Keratinocyte (primary cell): Measurements from ENCODE around the gene CDKAL1. TPM values are rescaled to one million over a fixed set of nuclear protein-coding genes. Genes with fewer than 3 reads are reported as not detected.

Experiments
- DNase-seq: peaks from one replicate; pipeline ENCODE4 v3.0.0-alpha.2; 2011; ENCODE audit warnings: low read depth, missing footprints, low spot score
- FAIRE-seq: peaks from 2 replicates; lab custom pipeline; 2011; peaks lifted over from hg19 to GRCh38; lab: Jason Lieb, UNC
- H2AFZ ChIP-seq: 2 replicates; pipeline ENCODE4 v1.6.0; 2012; ENCODE audit warnings: low read length, control low read depth, inconsistent platforms; ENCODE audit not compliant: control insufficient read depth
- H3K27ac ChIP-seq: 2 replicates; pipeline ENCODE4 v1.5.1; 2011; ENCODE audit warnings: low read length; ENCODE audit not compliant: control insufficient read depth, insufficient read depth
- H3K27me3 ChIP-seq: 3 replicates; pipeline ENCODE4 v1.6.0; 2011; ENCODE audit warnings: low read length; ENCODE audit not compliant: control insufficient read depth, insufficient read depth; ENCODE audit errors: extremely low read depth
- H3K36me3 ChIP-seq, 2 experiments: 2 replicates in 1 of 2; 3 replicates in 1 of 2; pipeline ENCODE4 v1.5.1; 2011; ENCODE audit warnings: low read length in 2 of 2, mild to moderate bottlenecking in 1 of 2; ENCODE audit not compliant: control insufficient read depth in 2 of 2, insufficient read depth in 2 of 2; ENCODE audit errors: extremely low read depth in 1 of 2
- H3K4me1 ChIP-seq: 3 replicates; pipeline ENCODE4 v1.5.1; 2011; ENCODE audit warnings: low read length; ENCODE audit not compliant: control insufficient read depth, insufficient read depth; ENCODE audit errors: extremely low read depth
- H3K4me2 ChIP-seq: 3 replicates; pipeline ENCODE4 v1.6.0; 2011; ENCODE audit warnings: low read depth, low read length; ENCODE audit not compliant: control insufficient read depth, insufficient read depth; ENCODE audit errors: extremely low read depth
- H3K4me3 ChIP-seq, 3 experiments: fragments of 200-600 bp in 1 of 3; sonication (generic) in 1 of 3; 2 replicates in 2 of 3; 3 replicates in 1 of 3; pipeline ENCODE4 v1.5.1; 2011 to 2016; ENCODE audit warnings: low read length in 3 of 3, mild to moderate bottlenecking in 3 of 3, control low read depth in 2 of 3, inconsistent platforms in 1 of 3, low read depth in 1 of 3, mixed read lengths in 1 of 3, mixed run types in 1 of 3, moderate library complexity in 1 of 3; ENCODE audit not compliant: control insufficient read depth in 2 of 3, insufficient read depth in 2 of 3; ENCODE audit errors: extremely low read depth in 1 of 3
- H3K79me2 ChIP-seq: 2 replicates; pipeline ENCODE4 v1.6.0; 2012; ENCODE audit warnings: low read length; ENCODE audit not compliant: control insufficient read depth, insufficient read depth
- H3K9ac ChIP-seq: 3 replicates; pipeline ENCODE4 v1.6.0; 2011; ENCODE audit warnings: low read length; ENCODE audit not compliant: control insufficient read depth, insufficient read depth; ENCODE audit errors: extremely low read depth
- H3K9me1 ChIP-seq: 3 replicates; pipeline ENCODE4 v1.6.0; 2011; ENCODE audit warnings: low read length; ENCODE audit not compliant: control insufficient read depth, insufficient read depth; ENCODE audit errors: extremely low read depth
- H3K9me3 ChIP-seq: 2 replicates; pipeline ENCODE4 v1.5.1; 2012; ENCODE audit warnings: low read depth, low read length; ENCODE audit not compliant: control insufficient read depth
- H4K20me1 ChIP-seq: 3 replicates; pipeline ENCODE4 v1.6.0; 2011; ENCODE audit warnings: low read length; ENCODE audit not compliant: control insufficient read depth, insufficient read depth; ENCODE audit errors: extremely low read depth
- EZH2 ChIP-seq: IDR thresholded peaks from one replicate; pipeline ENCODE4 v1.6.1; 2012; ENCODE audit warnings: inconsistent platforms, mild to moderate bottlenecking, low read length, moderate library complexity
- dilution Hi-C: fragments of 300-500 bp; cut with MboI; formaldehyde crosslinking; loops from one replicate; pipeline ENCODE4 v1.7.0; 2020; ENCODE audit warnings: low sequenced_read_pairs; ENCODE audit not compliant: extremely low pct_ligation_motif_present
- polyA plus RNA-seq, 5 experiments: library from polyadenylated mRNA; depleted of rRNA in 3 of 5; stranded (reverse) in 3 of 5; stranded (forward) in 1 of 5; unstranded in 1 of 5; fragments of >200 nt; gene quantifications; 1 replicate in 1 of 5; 2 replicates in 3 of 5; 3 replicates in 1 of 5; pipeline versions ENCODE4 v1.2.1 to v1.2.3, GENCODE V29; 2011 to 2012; ENCODE audit warnings: missing spikeins in 2 of 5, low read depth in 1 of 5, low replicate concordance in 1 of 5
- TF ChIP-seq, protein P1 (sequence below), 3 experiments: IDR thresholded peaks in 1 of 3; conservative IDR thresholded peaks in 1 of 3; optimal IDR thresholded peaks in 1 of 3; 2 replicates in 2 of 3; 3 replicates in 1 of 3; pipeline versions ENCODE3 to v1.5.1; 2011; ENCODE audit warnings: low read length in 3 of 3, mild to moderate bottlenecking in 3 of 3, moderate library complexity in 2 of 3, control low read depth in 1 of 3, inconsistent platforms in 1 of 3; ENCODE audit not compliant: insufficient read depth in 2 of 3; ENCODE audit errors: extremely low read depth in 1 of 3

The CDKAL1 gene
- polyA plus RNA-seq, 1 donor (not counting 4 experiments of a cell fraction or from before 2014, with no cell fraction given), result 5.6 TPM

- FAIRE-seq (peak; percentile 67), DNase-seq (no peak)
- H3K4me1 ChIP-seq, result peaks cover 44% of the 10 kb centered on the region
- H3K79me2 ChIP-seq, result no peaks in the 10 kb centered on the region
- H3K27me3 ChIP-seq, result no peaks in the 10 kb centered on the region
- TF ChIP-seq, protein P1, sequence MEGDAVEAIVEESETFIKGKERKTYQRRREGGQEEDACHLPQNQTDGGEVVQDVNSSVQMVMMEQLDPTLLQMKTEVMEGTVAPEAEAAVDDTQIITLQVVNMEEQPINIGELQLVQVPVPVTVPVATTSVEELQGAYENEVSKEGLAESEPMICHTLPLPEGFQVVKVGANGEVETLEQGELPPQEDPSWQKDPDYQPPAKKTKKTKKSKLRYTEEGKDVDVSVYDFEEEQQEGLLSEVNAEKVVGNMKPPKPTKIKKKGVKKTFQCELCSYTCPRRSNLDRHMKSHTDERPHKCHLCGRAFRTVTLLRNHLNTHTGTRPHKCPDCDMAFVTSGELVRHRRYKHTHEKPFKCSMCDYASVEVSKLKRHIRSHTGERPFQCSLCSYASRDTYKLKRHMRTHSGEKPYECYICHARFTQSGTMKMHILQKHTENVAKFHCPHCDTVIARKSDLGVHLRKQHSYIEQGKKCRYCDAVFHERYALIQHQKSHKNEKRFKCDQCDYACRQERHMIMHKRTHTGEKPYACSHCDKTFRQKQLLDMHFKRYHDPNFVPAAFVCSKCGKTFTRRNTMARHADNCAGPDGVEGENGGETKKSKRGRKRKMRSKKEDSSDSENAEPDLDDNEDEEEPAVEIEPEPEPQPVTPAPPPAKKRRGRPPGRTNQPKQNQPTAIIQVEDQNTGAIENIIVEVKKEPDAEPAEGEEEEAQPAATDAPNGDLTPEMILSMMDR (optimal IDR thresholded peaks at IDR 0.05 in 1 of 3, IDR thresholded peaks at IDR 0.05 in 1 of 3, conservative IDR thresholded peaks at IDR 0.05 in 1 of 3; ENCODE audit: extremely low read depth in 1 of 3, insufficient read depth in 2 of 3, low read length in 3 of 3), result no peak
- TF ChIP-seq EZH2, result no peak
- H3K9me1 ChIP-seq, result no peaks in the 10 kb centered on the region
- H3K4me2 ChIP-seq, result peak overlapping the region; percentile 78
- H3K9ac ChIP-seq, result peak overlapping the region; percentile 38
- no peaks in the 10 kb centered on the region for H4K20me1 ChIP-seq
- H3K27ac ChIP-seq, result peak overlapping the region; percentile 70
- no peak overlapping the region for H3K4me3 ChIP-seq
- dilution Hi-C loops, result no loop called here
- peaks cover 18% of the 10 kb centered on the region for H3K9me3 ChIP-seq
- H3K36me3 ChIP-seq, result peaks cover 0 to 2% of the 10 kb centered on the region in 2 experiments
- no peak overlapping the region for H2AFZ ChIP-seq
Measured at GRCh38 chr6:21228876-21229460, 694.7 kb downstream of the CDKAL1 start.

DNA sequence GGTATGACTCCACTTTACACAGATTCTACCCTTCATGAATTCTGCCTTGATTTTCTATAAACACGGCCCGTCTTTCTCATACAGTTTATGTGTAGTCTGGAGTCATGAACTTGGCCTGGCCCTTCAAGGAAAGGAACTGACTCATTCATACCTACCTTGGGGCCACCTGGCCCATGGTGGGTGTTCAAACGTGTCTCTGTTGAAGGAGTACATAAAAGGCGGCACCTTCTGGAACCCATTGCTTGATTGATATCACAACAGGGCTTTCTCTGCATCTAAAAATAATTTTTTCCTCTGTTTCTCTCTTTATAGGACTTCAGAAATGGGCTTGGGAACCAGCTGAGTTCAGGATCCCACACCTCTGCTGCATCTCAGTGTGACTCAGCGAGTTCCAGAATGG lies 696.3 kb downstream of the CDKAL1 start:
- Histone ChIP-seq H3K4me2 (no peak overlapping the region), H3K9ac (no peak overlapping the region), H3K36me3 (no peaks in the 10 kb centered on the region), H3K79me2 (no peaks in the 10 kb centered on the region), H3K27me3 (no peaks in the 10 kb centered on the region), H3K4me1 (peaks cover 44% of the 10 kb centered on the region), H4K20me1 (no peaks in the 10 kb centered on the region), H3K4me3 (no peak overlapping the region), H3K9me3 (peaks cover 7% of the 10 kb centered on the region), H2AFZ (peak overlapping the region; percentile 52), H3K9me1 (no peaks in the 10 kb centered on the region), H3K27ac (peak overlapping the region; percentile 48)
- TF ChIP-seq EZH2, result no peak
- TF ChIP-seq, protein P1 (optimal IDR thresholded peaks at IDR 0.05 in 1 of 3, IDR thresholded peaks at IDR 0.05 in 1 of 3, conservative IDR thresholded peaks at IDR 0.05 in 1 of 3; ENCODE audit: extremely low read depth in 1 of 3, insufficient read depth in 2 of 3, low read length in 3 of 3), result no peak
- peak; percentile 55 for FAIRE-seq
- dilution Hi-C loops, result no loop called here
- DNase-seq, result no peak
